KMS-11 (cell line): ENCODE data around the gene SZT2.

ENCODE experiments used
- H2AFZ ChIP-seq: fragments of 200-600 bp; sonication (generic); 2 replicates; pipeline ENCODE4 v1.6.1; 2016; ENCODE audit warnings: antibody characterized with exemption, mixed run types, low read depth
- H3K27ac ChIP-seq: fragments of 200-600 bp; sonication (generic); 2 replicates; pipeline ENCODE4 v1.6.1; 2016; ENCODE audit warnings: mild to moderate bottlenecking, mixed run types
- H3K27me3 ChIP-seq: fragments of 200-600 bp; sonication (generic); 2 replicates; pipeline ENCODE4 v1.6.1; 2017; ENCODE audit warnings: mild to moderate bottlenecking, low read depth, mixed run types, moderate library complexity; ENCODE audit not compliant: insufficient read depth
- H3K36me3 ChIP-seq: fragments of 200-600 bp; sonication (generic); 2 replicates; pipeline ENCODE4 v1.6.1; 2017; ENCODE audit warnings: mild to moderate bottlenecking, mixed run types; ENCODE audit not compliant: insufficient read depth
- H3K4me1 ChIP-seq: fragments of 200-600 bp; sonication (generic); 2 replicates; pipeline ENCODE4 v1.6.1; 2016; ENCODE audit warnings: mild to moderate bottlenecking, low read depth, mixed run types; ENCODE audit not compliant: poor library complexity, severe bottlenecking
- H3K4me2 ChIP-seq: fragments of 200-600 bp; sonication (generic); 2 replicates; pipeline ENCODE4 v1.7.0; 2016; ENCODE audit warnings: mild to moderate bottlenecking, mixed run types
- H3K4me3 ChIP-seq: fragments of 200-600 bp; sonication (generic); IDR thresholded peaks from 2 replicates; pipeline ENCODE4 v1.6.1; 2017; ENCODE audit warnings: low read depth, low read length, mixed read lengths; ENCODE audit not compliant: insufficient read depth
- H3K79me2 ChIP-seq: fragments of 200-600 bp; sonication (generic); 2 replicates; pipeline ENCODE4 v1.6.1; 2016; ENCODE audit warnings: low read depth, mixed run types; ENCODE audit not compliant: insufficient read depth
- H3K9ac ChIP-seq: fragments of 200-600 bp; sonication (generic); 2 replicates; pipeline ENCODE4 v1.6.1; 2016; ENCODE audit warnings: mild to moderate bottlenecking, mixed run types
- H4K20me1 ChIP-seq: fragments of 200-600 bp; sonication (generic); 2 replicates; pipeline ENCODE4 v1.6.1; 2016; ENCODE audit warnings: mild to moderate bottlenecking, mixed run types; ENCODE audit not compliant: insufficient read depth
- TF ChIP-seq, protein P1 (sequence below): fragments of 200-600 bp; sonication (generic); conservative IDR thresholded peaks from 2 replicates; pipeline ENCODE4 v1.6.1; 2017; ENCODE audit warnings: low read depth, mild to moderate bottlenecking, antibody characterized with exemption, low read length, moderate library complexity, mixed read lengths

Gene SZT2

GRCh38 chr1:43389326-43390313 lies at the start of gene SZT2, which contains the start of gene MED8:
Gene SZT2 (plus strand): TSS chr1:43389899. CDS start chr1:43389969, 70 bp downstream.
Gene MED8 (minus strand): TSS chr1:43389800. CDS start chr1:43389764, 36 bp downstream.
- Histone ChIP-seq H3K4me2 (peak within 1 kb of the TSS; percentile 93), H3K27me3 (no peaks in the 10 kb centered on the region), H3K9ac (peak within 1 kb of the TSS; percentile 49), H3K4me1 (peaks cover 19% of the 10 kb centered on the region), H4K20me1 (no peaks in the 10 kb centered on the region), H3K27ac (peak within 1 kb of the TSS; percentile 37; the same call in 1 of the 2 replicates), H3K4me3 (peak within 1 kb of the TSS; percentile 87), H3K36me3 (no peaks in the 10 kb centered on the region; the same call in 1 of the 2 replicates), H3K79me2 (peaks cover 33% of the 10 kb centered on the region), H2AFZ (peak within 1 kb of the TSS; percentile 88)
- TF ChIP-seq, protein P1, sequence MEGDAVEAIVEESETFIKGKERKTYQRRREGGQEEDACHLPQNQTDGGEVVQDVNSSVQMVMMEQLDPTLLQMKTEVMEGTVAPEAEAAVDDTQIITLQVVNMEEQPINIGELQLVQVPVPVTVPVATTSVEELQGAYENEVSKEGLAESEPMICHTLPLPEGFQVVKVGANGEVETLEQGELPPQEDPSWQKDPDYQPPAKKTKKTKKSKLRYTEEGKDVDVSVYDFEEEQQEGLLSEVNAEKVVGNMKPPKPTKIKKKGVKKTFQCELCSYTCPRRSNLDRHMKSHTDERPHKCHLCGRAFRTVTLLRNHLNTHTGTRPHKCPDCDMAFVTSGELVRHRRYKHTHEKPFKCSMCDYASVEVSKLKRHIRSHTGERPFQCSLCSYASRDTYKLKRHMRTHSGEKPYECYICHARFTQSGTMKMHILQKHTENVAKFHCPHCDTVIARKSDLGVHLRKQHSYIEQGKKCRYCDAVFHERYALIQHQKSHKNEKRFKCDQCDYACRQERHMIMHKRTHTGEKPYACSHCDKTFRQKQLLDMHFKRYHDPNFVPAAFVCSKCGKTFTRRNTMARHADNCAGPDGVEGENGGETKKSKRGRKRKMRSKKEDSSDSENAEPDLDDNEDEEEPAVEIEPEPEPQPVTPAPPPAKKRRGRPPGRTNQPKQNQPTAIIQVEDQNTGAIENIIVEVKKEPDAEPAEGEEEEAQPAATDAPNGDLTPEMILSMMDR = no peak

GRCh38 chr1:43340559-43340958 lies 49.1 kb upstream of the SZT2 start:
- TF ChIP-seq, protein P1 = no peak
- Histone ChIP-seq H3K27ac (no peak overlapping the region), H2AFZ (no peak overlapping the region), H3K9ac (no peak overlapping the region), H3K36me3 (no peaks in the 10 kb centered on the region), H3K79me2 (no peaks in the 10 kb centered on the region), H3K27me3 (no peaks in the 10 kb centered on the region), H4K20me1 (no peaks in the 10 kb centered on the region), H3K4me2 (no peak overlapping the region), H3K4me3 (no peak overlapping the region), H3K4me1 (no peaks in the 10 kb centered on the region)

GRCh38 chr1:43344267-43344850 lies 45.3 kb upstream of the SZT2 start:
- TF ChIP-seq, protein P1 = no peak
- H3K27ac ChIP-seq = no peak overlapping the region
- H3K4me3 ChIP-seq = no peak overlapping the region
- no peak overlapping the region for H3K9ac ChIP-seq
- no peaks in the 10 kb centered on the region for H3K27me3 ChIP-seq
- H4K20me1 ChIP-seq = no peaks in the 10 kb centered on the region
- no peaks in the 10 kb centered on the region for H3K4me1 ChIP-seq
- H2AFZ ChIP-seq = no peak overlapping the region
- no peaks in the 10 kb centered on the region for H3K79me2 ChIP-seq
- no peaks in the 10 kb centered on the region for H3K36me3 ChIP-seq
- no peak overlapping the region for H3K4me2 ChIP-seq

DNA sequence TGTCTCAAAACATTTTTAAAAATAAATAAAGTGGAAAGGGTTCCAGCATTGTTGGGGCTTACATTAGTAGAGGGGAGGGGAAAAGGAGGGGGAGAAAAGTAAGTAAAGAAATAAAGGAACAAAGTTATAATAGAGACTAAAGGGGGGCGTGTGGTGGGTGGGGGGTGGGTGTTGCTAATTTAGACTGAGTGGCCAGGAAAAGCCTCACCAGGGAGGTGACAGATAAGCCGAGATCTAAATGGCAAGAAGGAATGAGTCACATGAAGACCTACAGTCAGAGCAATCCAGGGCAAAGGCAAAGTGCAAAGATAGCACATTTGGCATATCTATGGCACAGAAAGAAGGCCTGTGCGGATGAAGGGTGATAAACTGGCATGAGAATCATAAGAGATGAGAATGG lies 44.6 kb upstream of the SZT2 start:
- TF ChIP-seq, protein P1 = no peak
- no peaks in the 10 kb centered on the region for H4K20me1 ChIP-seq
- no peak overlapping the region for H3K27ac ChIP-seq
- H3K4me1 ChIP-seq = no peaks in the 10 kb centered on the region
- H3K79me2 ChIP-seq = no peaks in the 10 kb centered on the region
- no peak overlapping the region for H3K4me2 ChIP-seq
- H3K9ac ChIP-seq = no peak overlapping the region
- H3K36me3 ChIP-seq = no peaks in the 10 kb centered on the region
- H3K4me3 ChIP-seq = no peak overlapping the region
- no peak overlapping the region for H2AFZ ChIP-seq
- no peaks in the 10 kb centered on the region for H3K27me3 ChIP-seq
